GM18907 (cell line): ENCODE data around the gene DENND6A.
"Not testable (repeated sequence)": the region's sequence is repeated elsewhere in the genome, so short reads cannot be mapped to it uniquely, and the experiment has no call there.

Source experiments
- ATAC-seq: cut with Tn5 transposase; IDR thresholded peaks from one replicate; pipeline ENCODE4 v1.9.1; 2021; ENCODE audit warnings: mild to moderate bottlenecking, moderate library complexity; ENCODE audit not compliant: unreplicated experiment

Gene DENND6A

GRCh38 chr3:57692396-57693147 is at the start of gene DENND6A:
TSS of gene DENND6A (minus strand) at chr3:57693077. CDS start at chr3:57693018, 59 bp downstream.
- ATAC-seq = peak; percentile 80

DNA sequence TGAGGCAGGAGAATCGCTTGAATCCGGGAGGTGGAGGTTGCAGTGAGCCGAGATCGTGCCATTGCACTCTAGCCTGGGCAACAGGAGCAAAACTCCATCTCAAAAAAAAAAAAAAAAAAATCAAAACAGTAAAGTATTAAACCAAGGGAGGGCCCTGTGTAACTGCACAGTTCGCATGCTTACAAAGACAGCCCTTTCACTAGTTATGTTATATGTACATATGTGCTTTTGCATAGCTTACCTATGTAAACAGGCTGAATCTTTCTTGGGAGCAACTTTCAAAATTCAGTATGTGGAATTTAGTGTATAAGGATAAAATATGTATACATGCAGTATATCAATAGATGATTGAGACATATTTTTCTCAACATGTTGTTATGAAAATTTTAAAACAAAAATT is 47.1 kb upstream of the DENND6A start:
- ATAC-seq = no peak

DNA sequence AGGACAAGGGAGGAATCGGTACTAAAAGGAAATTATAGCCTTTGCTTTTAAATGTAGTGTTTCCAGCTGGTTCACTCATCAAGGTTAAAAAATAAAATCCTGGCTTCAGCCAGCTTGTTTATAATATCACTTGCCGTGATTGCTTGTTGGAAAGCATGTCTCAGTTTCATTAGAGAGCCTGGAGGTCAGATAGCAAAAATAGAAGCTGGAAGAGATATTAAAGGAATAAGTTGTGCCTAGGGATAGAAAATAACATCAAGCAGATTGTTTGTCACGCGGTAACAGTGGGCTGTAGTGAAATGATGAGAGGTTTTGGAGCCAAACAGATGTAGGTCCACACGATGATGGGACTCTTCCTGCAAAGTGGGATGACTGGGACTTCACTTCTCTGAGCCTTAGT is 45.5 kb upstream of the DENND6A start:
- no peak for ATAC-seq

- ATAC-seq = no peak
Measured at GRCh38 chr3:57737840-57738239, 45.0 kb upstream of the DENND6A start.

DNA sequence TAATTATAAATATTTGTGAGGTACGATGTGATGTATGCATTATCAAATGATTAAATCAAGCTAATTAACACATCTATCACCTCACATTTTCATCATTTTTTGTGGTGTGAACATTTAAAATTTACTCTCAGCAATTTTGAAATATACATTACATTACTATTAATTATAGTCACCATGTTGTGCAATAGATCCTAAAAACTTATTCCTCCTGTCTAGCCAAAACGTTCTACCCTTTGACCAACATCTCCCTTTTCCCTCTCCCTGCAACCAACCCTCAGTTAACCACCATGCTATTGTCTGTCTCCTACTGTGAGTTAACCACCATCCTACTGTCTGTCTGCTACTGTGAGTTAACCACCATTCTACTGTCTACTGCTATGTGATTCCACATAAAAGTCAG is 42.5 kb upstream of the DENND6A start:
- ATAC-seq = no peak

DNA sequence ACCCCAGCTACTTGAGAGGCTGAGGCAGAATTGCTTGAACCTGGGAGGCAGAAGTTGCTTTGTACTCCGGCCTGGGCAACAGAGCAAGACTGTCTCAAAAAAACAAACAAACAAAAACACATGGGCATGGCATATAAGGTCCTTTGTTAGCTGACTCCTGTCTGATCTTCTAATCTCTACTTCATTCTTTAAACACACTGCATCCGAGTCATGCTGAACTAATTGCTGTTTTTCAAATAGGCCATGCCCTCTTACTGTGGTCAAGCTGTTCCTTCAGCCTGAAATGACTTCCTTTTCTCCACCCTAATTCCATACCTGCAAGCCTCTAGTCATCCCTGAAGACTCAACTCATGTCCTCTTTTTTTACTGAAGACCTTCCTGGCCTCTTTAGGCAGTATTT is 40.9 kb upstream of the DENND6A start:
- ATAC-seq = no peak

GRCh38 chr3:57731311-57731710 is 38.4 kb upstream of the DENND6A start:
- no peak for ATAC-seq

- no peak for ATAC-seq
Measured at GRCh38 chr3:57730682-57731081, 37.8 kb upstream of the DENND6A start.

- ATAC-seq = no peak
Measured at GRCh38 chr3:57729334-57730045, 36.6 kb upstream of the DENND6A start.

DNA sequence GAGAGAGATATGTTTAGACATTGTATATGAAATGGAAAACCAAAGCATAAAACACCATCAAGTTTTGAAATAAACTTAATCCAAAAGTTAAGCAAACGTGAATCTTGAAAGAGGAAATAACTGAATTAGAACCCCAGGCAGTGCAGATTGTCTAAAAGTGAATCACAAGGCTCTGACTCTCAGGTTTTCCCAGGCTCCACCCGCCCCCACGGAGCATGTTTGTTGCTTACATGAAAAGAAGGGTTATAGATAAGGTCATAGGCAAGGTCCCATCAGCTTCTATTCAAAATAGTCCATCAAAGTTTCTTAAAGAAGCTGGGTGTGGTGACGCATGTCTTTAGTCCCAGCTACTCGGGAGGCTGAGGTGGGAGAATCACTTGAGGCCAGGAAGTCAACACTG is 34.2 kb upstream of the DENND6A start:
- ATAC-seq = no peak

GRCh38 chr3:57726397-57726796 is 33.5 kb upstream of the DENND6A start:
- no peak for ATAC-seq

DNA sequence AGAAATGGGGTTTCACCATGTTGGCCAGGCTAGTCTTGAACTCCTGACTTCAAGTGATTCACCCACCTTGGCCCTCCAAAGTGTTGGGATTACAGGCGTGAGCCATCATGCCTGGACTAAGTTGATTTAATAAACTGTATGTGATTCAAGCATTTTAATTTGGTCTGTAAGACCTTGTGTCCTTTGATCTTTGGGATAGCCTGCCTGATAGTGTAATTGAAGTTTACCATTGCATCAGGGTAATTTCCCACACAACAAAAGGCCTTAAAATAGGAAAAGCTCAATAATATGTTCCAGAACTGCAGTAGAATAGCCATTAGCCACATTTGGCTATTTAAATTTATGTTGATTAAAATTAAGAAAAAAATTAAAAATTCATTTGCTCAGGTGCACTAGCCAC is 25.2 kb upstream of the DENND6A start:
- ATAC-seq = no peak

DNA sequence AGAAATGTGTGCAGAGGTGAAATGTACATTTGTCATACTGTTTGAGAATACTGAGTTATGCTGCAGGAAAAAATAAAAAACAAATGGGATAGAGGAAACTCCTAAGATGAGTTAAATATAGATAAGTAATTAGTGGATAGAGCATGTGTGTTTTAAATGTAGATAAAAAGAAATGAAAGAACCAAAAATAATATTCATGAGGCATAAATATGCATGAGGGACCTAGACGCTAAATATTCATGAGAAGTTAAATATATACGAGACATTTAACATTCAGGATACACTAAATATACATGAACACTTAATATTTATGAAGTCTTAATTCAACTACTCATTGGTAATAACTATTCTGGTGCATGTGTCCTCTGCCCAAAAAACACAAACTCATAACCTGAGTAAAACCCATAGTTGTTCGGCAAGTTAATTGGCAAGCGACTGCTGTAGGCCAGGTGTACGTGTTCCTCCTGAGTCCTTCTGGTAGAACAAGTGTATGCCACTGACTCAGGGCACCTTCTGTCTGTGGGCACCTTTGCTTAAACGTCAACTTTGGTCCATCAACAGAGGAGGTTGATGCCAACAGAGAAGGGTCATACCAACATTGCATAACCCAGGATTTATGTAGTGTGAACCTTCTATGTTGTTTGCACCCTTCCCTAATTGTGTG is 24.5 kb upstream of the DENND6A start:
- no peak for ATAC-seq

- no peak for ATAC-seq
Measured at GRCh38 chr3:57715686-57716085, 22.8 kb upstream of the DENND6A start.

- no peak for ATAC-seq
Measured at GRCh38 chr3:57709559-57709958, 16.7 kb upstream of the DENND6A start.

GRCh38 chr3:57709031-57709430 is 16.2 kb upstream of the DENND6A start:
- no peak for ATAC-seq

DNA sequence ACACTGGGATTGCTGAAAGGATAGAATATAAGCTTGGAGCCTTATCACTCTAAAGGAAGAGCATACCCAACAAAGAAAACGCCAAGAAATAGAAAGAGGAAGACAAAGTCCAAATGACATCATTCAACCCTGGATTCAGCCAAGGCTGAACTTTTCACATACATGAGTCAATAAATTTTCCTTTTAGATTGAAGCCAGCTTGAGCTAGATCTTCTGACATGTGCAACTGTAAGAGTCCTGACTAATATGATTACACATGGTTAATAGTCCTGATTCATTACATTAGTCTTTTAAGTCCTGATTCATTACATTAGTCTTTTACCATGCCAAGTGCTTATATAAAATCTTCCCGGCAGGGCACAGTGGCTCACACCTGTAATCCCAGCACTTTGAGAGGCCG is 13.6 kb upstream of the DENND6A start:
- ATAC-seq = no peak

DNA sequence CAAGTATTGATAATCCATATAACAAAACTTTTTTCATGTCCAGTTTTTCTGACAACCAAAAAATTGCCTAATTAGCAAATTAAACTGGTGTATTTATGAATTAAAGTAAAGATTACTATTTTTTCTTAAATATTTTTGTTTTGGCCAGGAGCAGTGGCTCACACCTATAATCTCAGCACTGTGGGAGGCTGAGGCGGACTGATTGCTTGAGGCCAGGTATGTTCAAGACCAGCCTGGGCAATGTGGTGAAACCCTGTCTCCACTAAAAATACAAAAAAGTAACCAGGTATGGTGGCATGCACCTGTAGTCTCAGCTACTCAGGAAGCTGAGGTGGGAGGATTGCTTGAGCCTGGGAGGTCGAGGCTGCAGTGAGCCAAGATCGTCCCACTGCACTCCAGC is 12.5 kb upstream of the DENND6A start:
- not testable (repeated sequence) for ATAC-seq

DNA sequence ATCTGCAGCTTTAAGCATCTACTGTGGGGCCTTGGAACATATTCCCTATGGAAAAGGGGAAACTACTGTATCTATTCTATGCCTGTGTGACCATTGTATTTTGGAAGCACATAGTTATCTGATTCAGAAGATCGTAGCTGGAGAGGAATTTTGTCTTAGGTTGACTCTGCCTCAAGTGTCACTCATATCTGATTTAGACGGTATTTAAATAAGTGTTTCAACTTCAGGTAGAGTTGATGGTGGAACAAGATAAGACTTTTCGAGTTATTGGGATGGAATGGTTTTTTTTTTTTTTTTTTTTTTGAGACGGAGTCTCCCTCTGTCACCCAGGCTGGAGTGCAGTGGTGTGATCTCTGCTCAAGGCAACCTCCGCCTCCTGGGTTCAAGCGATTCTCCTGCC is 8.9 kb upstream of the DENND6A start:
- no peak for ATAC-seq

DNA sequence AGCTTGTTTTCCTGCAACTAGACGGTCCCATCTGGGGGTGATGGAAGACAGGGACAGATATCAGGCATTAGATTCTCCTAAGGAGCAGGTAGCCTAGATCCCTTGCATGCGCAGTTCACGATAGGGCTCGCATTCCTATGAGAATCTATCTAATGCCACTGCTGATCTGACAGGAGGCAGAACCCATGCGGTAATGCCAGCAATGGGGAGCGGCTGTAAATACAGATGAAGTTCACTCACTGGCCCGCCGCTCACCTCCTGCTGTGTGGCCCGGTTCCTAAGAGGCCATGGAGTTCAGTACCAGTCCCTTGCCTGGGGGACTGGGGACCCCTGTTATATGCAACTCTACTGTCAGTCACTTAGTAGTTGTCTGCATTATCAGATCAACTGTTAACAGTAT is 7.9 kb upstream of the DENND6A start:
- no peak for ATAC-seq

DNA sequence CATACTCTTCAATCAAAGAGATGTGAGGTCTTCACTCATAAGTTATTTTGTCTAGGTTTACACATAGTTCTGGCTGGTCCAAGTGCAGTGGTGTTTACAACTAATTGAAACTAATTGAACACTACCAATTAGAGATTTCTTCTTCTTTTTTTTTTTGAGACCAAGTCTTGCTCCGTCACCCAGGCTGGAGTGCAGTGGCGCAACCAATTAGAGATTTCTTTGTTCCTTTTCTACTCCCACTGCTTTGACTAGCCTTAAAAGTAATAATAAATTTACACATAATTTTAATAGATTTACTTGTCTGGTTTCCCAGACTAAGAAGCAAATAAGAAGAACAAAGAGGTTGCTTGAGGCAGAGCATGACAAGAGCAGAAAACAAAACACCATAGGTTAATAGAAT is 6.7 kb upstream of the DENND6A start:
- ATAC-seq = no peak

DNA sequence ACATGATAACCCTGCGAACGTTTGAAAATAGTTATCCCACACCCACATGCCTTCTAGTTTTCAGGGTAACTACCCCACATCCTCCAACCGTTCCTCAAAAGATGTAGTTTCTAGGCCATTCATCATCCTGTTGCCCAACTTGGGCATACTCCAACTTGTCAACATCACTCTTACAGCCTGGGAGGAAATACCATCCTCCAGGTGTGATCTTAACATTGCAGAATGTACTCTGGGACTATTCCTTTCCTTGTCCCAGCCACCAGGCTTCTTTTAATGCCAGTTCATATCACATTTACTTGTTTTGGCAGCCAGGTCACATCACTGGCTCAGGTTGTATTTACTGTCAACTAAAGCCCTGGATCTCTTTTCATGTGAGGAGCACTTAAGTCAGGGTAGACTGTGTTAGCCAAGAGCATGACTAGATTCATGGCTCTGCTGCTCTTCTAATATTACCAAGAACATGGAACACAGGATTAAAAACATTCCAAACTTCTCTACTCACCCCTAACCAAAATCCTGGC is 4.0 kb upstream of the DENND6A start:
- no peak for ATAC-seq
